Heart left ventricle (tissue), 13 donors: ENCODE results near the gene EEF1AKMT2.

Experiments
- POLR2A ChIP-seq, 2 donors: fragments of 450-650 bp; IDR thresholded peaks; one replicate each; pipeline ENCODE4 v1.6.1; 2017; ENCODE audit warnings: antibody characterized with exemption in 2 of 2, mild to moderate bottlenecking in 2 of 2, moderate library complexity in 2 of 2
- TF ChIP-seq, protein P1 (sequence below), 12 donors: fragments of 200-600 bp; sonication (generic) in 4 of 12; IDR thresholded peaks; one replicate each; pipeline versions ENCODE4 v1.5.0 to v1.8.0; 2018 to 2022; ENCODE audit warnings: antibody characterized with exemption in 12 of 12, mild to moderate bottlenecking in 5 of 12
- donor health status: ischemic (EF 13 %, LVEDD 7.1; RV severe dilation, severe dysfunction).
- donor health status: DM: no; HTN: yes; CAD: no.
- donor health status: DM: no; HTN: no; CAD: no.
- donor health status: ischemic (EF 25% LVEDD 6.9; RV normal size, moderate dysfunction).
- donor health status: ischemic (EF 25% LVEDD 5.7; RV mildly dilated, moderate dysfunction).
- donor health status: ischemic (EF 35%, LVEDD 5.7; RV mildly dilated, moderate dysfunction).
- donor health status: nonischemic (EF 11% LVEDD 7.7; RV severe dilation, severe dysfunction).
- donor health status: DM: yes; HTN: yes; CAD: no.
- donor health status: PGD.
- donor health status: ischemic (EF 29% LVEDD 5.4; RV normal size, mild dysfunction).
- donor health status: nonischemic (EF 23%, LVEDD 6.1; RV moderate dilation, normal function).

DNA sequence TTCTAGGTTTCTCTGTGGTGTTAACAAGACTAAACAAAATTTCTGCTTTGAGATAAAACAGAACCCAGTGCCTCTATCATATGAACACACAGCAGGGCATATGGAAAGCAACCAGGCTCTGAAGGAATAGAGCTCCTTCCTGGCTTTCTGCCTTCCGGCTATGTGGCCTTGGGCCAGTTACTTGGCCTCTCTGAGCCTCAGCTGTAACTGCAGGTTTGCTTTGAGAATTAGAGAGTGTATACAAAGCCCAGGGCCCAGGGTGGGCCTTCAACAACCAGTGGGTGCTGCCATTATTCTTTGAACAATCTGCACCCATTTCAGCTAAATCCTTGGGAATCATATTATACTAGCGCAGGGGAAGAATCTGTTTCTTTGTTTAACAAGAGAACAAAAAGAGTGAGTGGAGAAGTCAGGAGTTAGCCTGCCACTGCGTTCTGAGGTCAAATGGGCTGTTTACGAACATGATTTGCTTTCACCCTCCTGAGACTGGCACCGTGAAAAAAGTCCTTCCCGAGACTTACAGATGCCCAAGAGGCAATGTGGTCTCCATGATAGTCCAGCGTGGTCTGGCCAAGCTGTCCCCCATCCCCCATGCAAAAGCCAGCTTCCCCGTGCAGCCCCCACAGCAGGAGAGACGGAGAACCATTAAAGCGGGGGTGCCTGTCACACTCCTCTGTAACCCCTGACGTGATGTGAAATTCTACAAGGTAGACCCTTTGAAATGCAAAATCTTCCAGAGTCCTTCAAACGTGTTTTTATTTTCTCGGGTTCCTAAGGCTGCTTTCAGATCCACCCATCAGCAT lies 52.4 kb downstream of the EEF1AKMT2 start:
- TF ChIP-seq, protein P1, sequence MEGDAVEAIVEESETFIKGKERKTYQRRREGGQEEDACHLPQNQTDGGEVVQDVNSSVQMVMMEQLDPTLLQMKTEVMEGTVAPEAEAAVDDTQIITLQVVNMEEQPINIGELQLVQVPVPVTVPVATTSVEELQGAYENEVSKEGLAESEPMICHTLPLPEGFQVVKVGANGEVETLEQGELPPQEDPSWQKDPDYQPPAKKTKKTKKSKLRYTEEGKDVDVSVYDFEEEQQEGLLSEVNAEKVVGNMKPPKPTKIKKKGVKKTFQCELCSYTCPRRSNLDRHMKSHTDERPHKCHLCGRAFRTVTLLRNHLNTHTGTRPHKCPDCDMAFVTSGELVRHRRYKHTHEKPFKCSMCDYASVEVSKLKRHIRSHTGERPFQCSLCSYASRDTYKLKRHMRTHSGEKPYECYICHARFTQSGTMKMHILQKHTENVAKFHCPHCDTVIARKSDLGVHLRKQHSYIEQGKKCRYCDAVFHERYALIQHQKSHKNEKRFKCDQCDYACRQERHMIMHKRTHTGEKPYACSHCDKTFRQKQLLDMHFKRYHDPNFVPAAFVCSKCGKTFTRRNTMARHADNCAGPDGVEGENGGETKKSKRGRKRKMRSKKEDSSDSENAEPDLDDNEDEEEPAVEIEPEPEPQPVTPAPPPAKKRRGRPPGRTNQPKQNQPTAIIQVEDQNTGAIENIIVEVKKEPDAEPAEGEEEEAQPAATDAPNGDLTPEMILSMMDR (IDR thresholded peaks at IDR 0.05), result no peak
- no peak for TF ChIP-seq POLR2A (IDR thresholded peaks at IDR 0.05)
